SH-SY5Y (cell line): Measurements from ENCODE around the gene EPB41L1.

Experiments used
- GATA2 ChIP-seq: IDR thresholded peaks from 2 replicates; pipeline ENCODE4 v1.6.1; 2011; ENCODE audit warnings: mild to moderate bottlenecking, low read depth, low read length
- GATA3 ChIP-seq: IDR thresholded peaks from 2 replicates; pipeline ENCODE4 v1.6.1; 2011; ENCODE audit warnings: low read depth, mild to moderate bottlenecking, low read length, moderate library complexity

DNA sequence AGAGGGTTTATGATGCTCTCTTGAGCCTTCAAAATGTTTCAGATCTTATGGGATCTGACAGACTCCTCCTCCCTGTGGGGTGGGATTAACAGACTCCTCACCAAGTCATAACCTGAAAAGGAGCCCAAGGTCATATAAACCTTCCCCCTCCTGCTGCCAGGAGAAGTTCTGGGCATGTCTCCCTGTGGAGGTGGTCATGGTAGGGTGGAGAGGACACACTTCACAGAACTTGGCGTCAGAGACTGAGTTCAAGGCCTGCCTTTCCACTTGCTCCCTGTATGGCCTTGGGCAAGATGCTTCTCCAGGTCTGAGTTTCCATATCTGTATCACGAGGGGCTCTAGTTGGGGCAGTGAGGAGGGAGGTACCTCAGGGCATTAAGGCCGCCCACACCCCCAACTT, 49.3 kb downstream of the EPB41L1 start:
- TF ChIP-seq GATA3 (no peak), GATA2 (no peak)
